Astrocyte of the spinal cord (primary cell): ENCODE results near the gene LPIN2.

Source experiments
- DNase-seq: peaks from one replicate; pipeline ENCODE4 v3.0.0; 2011; ENCODE audit warnings: low read depth, low spot score
- H3K4me3 ChIP-seq: 2 replicates; pipeline ENCODE4 v1.5.1; 2011; ENCODE audit warnings: low read depth, mild to moderate bottlenecking, low read length, moderate library complexity
- CTCF ChIP-seq: IDR thresholded peaks from 2 replicates; pipeline ENCODE4 v1.5.1; 2012; ENCODE audit warnings: low read depth, mild to moderate bottlenecking, low read length, inconsistent platforms
- in situ Hi-C: cut with HindIII; loops from 2 replicates; pipeline ENCODE4 v1.10.0; 2017; ENCODE audit warnings: low sequenced_read_pairs

LPIN2 gene

GRCh38 chr18:3042379-3042778 is 29.4 kb upstream of the LPIN2 start:
- no peak overlapping the region for H3K4me3 ChIP-seq
- in situ Hi-C loops: no loop called here
- no peak for DNase-seq
- TF ChIP-seq CTCF: no peak

- no peak for DNase-seq
- TF ChIP-seq CTCF: no peak
- in situ Hi-C loops: no loop called here
- H3K4me3 ChIP-seq: no peak overlapping the region
Measured at GRCh38 chr18:3041843-3042242, 28.9 kb upstream of the LPIN2 start.

- no peak for DNase-seq
- in situ Hi-C loops: no loop called here
- H3K4me3 ChIP-seq: no peak overlapping the region
- no peak for TF ChIP-seq CTCF
Measured at GRCh38 chr18:3040881-3041280, 27.9 kb upstream of the LPIN2 start.

GRCh38 chr18:3040173-3040572 is 27.2 kb upstream of the LPIN2 start:
- no peak for DNase-seq

GRCh38 chr18:3037423-3037915 is 24.5 kb upstream of the LPIN2 start:
- no peak overlapping the region for H3K4me3 ChIP-seq
- DNase-seq: peak; percentile 42
- no peak for TF ChIP-seq CTCF
- in situ Hi-C loops: no loop called here

More at GRCh38 chr18:3040173-3040572, 27.2 kb upstream of the LPIN2 start:
- no peak for TF ChIP-seq CTCF
- no peak overlapping the region for H3K4me3 ChIP-seq
- in situ Hi-C loops: no loop called here

DNA sequence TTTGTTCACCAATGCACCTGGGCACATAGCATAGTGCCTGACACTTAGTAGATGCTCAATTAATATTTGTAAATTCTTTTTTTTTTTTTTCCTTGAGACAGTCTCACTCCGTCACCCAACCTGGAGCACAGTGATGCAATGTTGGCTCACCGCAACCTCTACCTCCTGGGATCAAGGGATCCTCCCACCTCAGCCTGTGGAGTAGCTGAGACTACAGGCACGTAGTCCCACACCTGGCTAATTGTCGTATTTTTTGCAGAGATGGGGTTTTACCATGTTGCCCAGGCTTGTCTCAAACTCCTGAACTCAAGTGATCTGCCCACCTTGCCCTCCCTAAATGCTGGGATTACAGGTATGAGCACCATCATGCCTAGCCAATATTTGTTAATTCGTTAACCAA is 23.2 kb upstream of the LPIN2 start:
- H3K4me3 ChIP-seq: no peak overlapping the region
- in situ Hi-C loops: no loop called here
- TF ChIP-seq CTCF: no peak
- DNase-seq: no peak

GRCh38 chr18:3035635-3036034 is 22.7 kb upstream of the LPIN2 start:
- in situ Hi-C loops: no loop called here
- DNase-seq: no peak
- TF ChIP-seq CTCF: no peak
- H3K4me3 ChIP-seq: no peak overlapping the region
